B cell (primary cell): Measurements from ENCODE around the gene TMEM79. TPM values are rescaled to one million over a fixed set of nuclear protein-coding genes. Genes with fewer than 3 reads are reported as not detected.

Experiments
- ATAC-seq: fragments of 200-7000 bp; cut with Tn5 transposase; one replicate; pipeline ENCODE4 v1.10.0; 2021; ENCODE audit warnings: low read depth, mild to moderate bottlenecking, moderate number of reproducible peaks, moderate library complexity
- CTCF ChIA-PET: fragments of 350-600 bp; sonication (Branson Sonifier 250); formaldehyde crosslinking; loops from one replicate; lab custom pipeline; 2021; ENCODE audit warnings: antibody characterized with exemption, inconsistent platforms; lab: Charles Lee
- POLR2A ChIA-PET: fragments of 350-600 bp; sonication (Branson Sonifier 250); formaldehyde crosslinking; loops from one replicate; lab custom pipeline; 2021; ENCODE audit warnings: antibody characterized with exemption; lab: Charles Lee
- DNase-seq: peaks from one replicate; pipeline ENCODE4 v3.0.0; 2013
- H2AFZ ChIP-seq: 2 replicates; pipeline ENCODE4 v1.6.1; 2012; ENCODE audit warnings: mild to moderate bottlenecking, low read depth, low read length; ENCODE audit not compliant: insufficient read depth, poor library complexity, severe bottlenecking
- H3K27ac ChIP-seq, 2 donors: 1 replicate in 1 of 2; 2 replicates in 1 of 2; pipeline ENCODE4 v1.5.1; 2012 to 2013; ENCODE audit warnings: low read length in 2 of 2, mild to moderate bottlenecking in 2 of 2, moderate library complexity in 1 of 2
- H3K27me3 ChIP-seq, 4 experiments: fragments of 200-600 bp in 1 of 4; sonication (generic) in 1 of 4; replicated peaks in 1 of 4; 1 replicate in 2 of 4; 2 replicates in 2 of 4; pipeline versions ENCODE4 v1.6.1 to v1.7.0; 2013 to 2016; ENCODE audit warnings: low read length in 3 of 4, mild to moderate bottlenecking in 2 of 4, mixed read lengths in 1 of 4, moderate library complexity in 1 of 4; ENCODE audit not compliant: insufficient read depth in 4 of 4, control insufficient read depth in 3 of 4; ENCODE audit errors: control extremely low read depth in 1 of 4
- H3K36me3 ChIP-seq, 2 experiments: replicated peaks in 1 of 2; 1 replicate in 1 of 2; 2 replicates in 1 of 2; pipeline versions ENCODE4 v1.6.1 to v1.7.1; 2013; ENCODE audit warnings: low read length in 1 of 2; ENCODE audit not compliant: insufficient read depth in 2 of 2, control insufficient read depth in 1 of 2; ENCODE audit errors: control extremely low read depth in 1 of 2, extremely low read depth in 1 of 2
- H3K4me1 ChIP-seq, 2 donors: fragments of 200-600 bp in 1 of 2; sonication (generic) in 1 of 2; 1 replicate in 1 of 2; 2 replicates in 1 of 2; pipeline versions ENCODE4 v1.5.1 to v1.6.1; 2013 to 2017; ENCODE audit warnings: low read length in 2 of 2; ENCODE audit not compliant: control insufficient read depth in 2 of 2, insufficient read depth in 2 of 2
- H3K4me2 ChIP-seq: replicated peaks from 2 replicates; pipeline ENCODE3; 2012; ENCODE audit warnings: mild to moderate bottlenecking, low read depth, low read length; ENCODE audit not compliant: poor library complexity, severe bottlenecking
- H3K4me3 ChIP-seq, 5 experiments: fragments of 200-600 bp in 1 of 5; sonication (generic) in 1 of 5; 1 replicate in 3 of 5; 2 replicates in 2 of 5; pipeline versions ENCODE4 v1.5.1 to v1.7.0; 2011 to 2016; ENCODE audit warnings: low read length in 4 of 5, mild to moderate bottlenecking in 4 of 5, low read depth in 2 of 5, control low read depth in 1 of 5, moderate library complexity in 1 of 5; ENCODE audit not compliant: insufficient read depth in 1 of 5; ENCODE audit errors: control extremely low read depth in 1 of 5, extremely low read depth in 1 of 5
- H3K79me2 ChIP-seq: fragments of 200-600 bp; sonication (generic); one replicate; pipeline ENCODE4 v1.6.0; 2016; ENCODE audit warnings: low read length; ENCODE audit not compliant: control insufficient read depth, insufficient read depth
- H3K9ac ChIP-seq: fragments of 200-600 bp; sonication (generic); 2 replicates; pipeline ENCODE4 v1.6.1; 2017; ENCODE audit warnings: mild to moderate bottlenecking, low read length, moderate library complexity
- H3K9me3 ChIP-seq, 3 donors: one replicate each; pipeline versions ENCODE4 v1.6.1 to v1.7.1; 2013; ENCODE audit warnings: low read length in 2 of 3; ENCODE audit not compliant: control insufficient read depth in 2 of 3, insufficient read depth in 1 of 3; ENCODE audit errors: control extremely low read depth in 1 of 3
- H4K20me1 ChIP-seq: 2 replicates; pipeline ENCODE4 v1.6.0; 2012; ENCODE audit warnings: mild to moderate bottlenecking, low read length; ENCODE audit not compliant: insufficient read depth, control insufficient read depth, poor library complexity, severe bottlenecking
- H3K27ac Mint-ChIP-seq: one replicate; pipeline ENCODE4 v1.8.0; 2021; ENCODE audit warnings: mixed read lengths
- H3K27me3 Mint-ChIP-seq: one replicate; pipeline ENCODE4 v1.8.0; 2021; ENCODE audit warnings: mixed read lengths
- H3K4me1 Mint-ChIP-seq: one replicate; pipeline ENCODE4 v1.8.0; 2021; ENCODE audit warnings: mixed read lengths
- H3K4me3 Mint-ChIP-seq: one replicate; pipeline ENCODE4 v1.8.0; 2021; ENCODE audit warnings: mixed read lengths
- H3K9me3 Mint-ChIP-seq: one replicate; pipeline ENCODE4 v1.8.0; 2022; ENCODE audit warnings: mixed read lengths; ENCODE audit not compliant: insufficient read depth
- CTCF ChIP-seq: fragments of 200-600 bp; IDR thresholded peaks from one replicate; pipeline ENCODE4 v1.8.0; 2022; ENCODE audit warnings: antibody characterized with exemption, mild to moderate bottlenecking
- EZH2 ChIP-seq: IDR thresholded peaks from 2 replicates; pipeline ENCODE4 v1.6.1; 2012; ENCODE audit warnings: borderline replicate concordance, low read depth, mild to moderate bottlenecking, moderate library complexity, low read length; ENCODE audit not compliant: insufficient read depth, poor library complexity, severe bottlenecking
- WGBS: methylation state at CpG from one replicate; pipeline ENCODE4 v1.1.5; 2013; ENCODE audit warnings: missing lambda C conversion rate; ENCODE audit not compliant: insufficient coverage; 5-methylcytosine and 5-hydroxymethylcytosine counted together
- intact Hi-C: fragments of 100-400 bp; cut with micrococcal nuclease; formaldehyde crosslinking; loops from one replicate; pipeline ENCODE4 v1.10.0; 2022
- polyA plus RNA-seq: library from polyadenylated mRNA; depleted of rRNA; stranded (reverse); fragments of >200 nt; gene quantifications from 2 replicates; pipeline ENCODE4 v1.2.3, GENCODE V29; 2012
- total RNA-seq, 2 donors: library from RNA; stranded (reverse); fragments of 120-200 nt in 1 of 2; gene quantifications; 1 replicate in 1 of 2; 2 replicates in 1 of 2; pipeline versions ENCODE4 v1.2.3 to v1.2.4, GENCODE V29; 2013 to 2022

The TMEM79 gene
- total and polyA plus RNA-seq, 2 donors (not counting 1 experiment from before 2014, with no cell fraction given): 11.5 to 19.1 TPM

GRCh38 chr1:156245451-156246232, 38.5 kb upstream of the TMEM79 start:
- Mint-ChIP-seq H3K27me3 (peaks cover 7% of the 10 kb centered on the region), H3K27ac (peak overlapping the region; percentile 59), H3K4me1 (peaks cover 18% of the 10 kb centered on the region), H3K9me3 (no peaks in the 10 kb centered on the region), H3K4me3 (peak overlapping the region; percentile 89)
- Histone ChIP-seq H3K36me3 (peaks cover 0 to 8% of the 10 kb centered on the region in 2 experiments), H3K27me3 (peaks cover 0 to 12% (median 0%) of the 10 kb centered on the region in 4 experiments), H3K9ac (peak overlapping the region; percentile 69), H3K79me2 (no peaks in the 10 kb centered on the region), H3K4me2 (peak overlapping the region; percentile 93), H3K4me1 (peaks cover 14 to 15% of the 10 kb centered on the region in 2 donors), H3K27ac (no peak overlapping the region), H2AFZ (peak overlapping the region; percentile 75), H3K4me3 (peak overlapping the region in 4 of 5 experiments; percentile 26 to 60 (median 47)), H3K9me3 (peaks cover 0 to 3% (median 0%) of the 10 kb centered on the region in 3 donors), H4K20me1 (no peaks in the 10 kb centered on the region)
- TF ChIP-seq EZH2 (no peak), CTCF (no peak)
- DNase-seq (peak; percentile 57), ATAC-seq (peak; percentile 64)
- WGBS: 3% methylated on average over 67 of the region's 69 CpGs
- POLR2A ChIA-PET: no interaction called here
- intact Hi-C loops: no loop called here
- CTCF ChIA-PET: interaction anchor here (1.5 to 2.1 kb wide), 2 partner anchors 20 to 74 kb away, joined by 5 to 10 read pairs; no protein-coding TSS in a partner anchor
